ENCODE measurements around the gene ADSL.
A peak's percentile ranks its signal among the peaks of the same experiment; 100 is the strongest.

Gene ADSL

GRCh38 chr22:40320687-40321086 lies 25.6 kb upstream of the ADSL start:
- H3K27ac Mint-ChIP-seq = peak overlapping the region; percentile 22 to 57
- peaks cover 72% of the 10 kb centered on the region for H3K36me3 Mint-ChIP-seq (ENCODE audit: insufficient read depth)
- H3K4me1 Mint-ChIP-seq (ENCODE audit: low read depth in 2 of 2) = peaks cover 15 to 19% of the 10 kb centered on the region in 2 donors
- no peaks in the 10 kb centered on the region for H3K9me3 Mint-ChIP-seq
- ATAC-seq (replicated peaks) (no peak), DNase-seq (no peak)
- H3K27me3 Mint-ChIP-seq = no peaks in the 10 kb centered on the region
- no peak overlapping the region for H3K4me3 Mint-ChIP-seq

DNA sequence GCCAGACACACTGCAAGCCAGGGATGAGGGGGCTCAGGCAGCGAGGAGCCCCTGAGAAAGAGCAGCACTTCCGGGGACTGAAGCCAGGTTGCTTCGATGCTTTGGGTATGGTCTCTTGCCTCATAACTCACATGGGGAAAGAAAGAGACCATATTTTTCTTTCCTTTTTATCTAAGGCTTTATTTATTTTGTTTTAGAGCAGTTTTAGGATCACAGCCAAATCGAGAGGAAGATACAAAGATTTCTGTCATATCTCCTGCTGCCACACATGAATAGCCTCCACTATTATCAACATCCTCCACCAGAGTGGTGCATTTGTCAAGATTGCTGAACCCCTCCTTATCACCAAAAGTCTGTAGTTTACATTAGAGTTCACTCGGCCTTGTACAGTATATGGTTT lies 24.3 kb upstream of the ADSL start:
- H3K27me3 Mint-ChIP-seq = no peaks in the 10 kb centered on the region
- DNase-seq (no peak), ATAC-seq (replicated peaks) (no peak)
- peaks cover 59% of the 10 kb centered on the region for H3K36me3 Mint-ChIP-seq (ENCODE audit: insufficient read depth)
- H3K27ac Mint-ChIP-seq = peak overlapping the region; percentile 53 to 54
- no peak overlapping the region for H3K4me3 Mint-ChIP-seq
- H3K9me3 Mint-ChIP-seq = no peaks in the 10 kb centered on the region
- H3K4me1 Mint-ChIP-seq (ENCODE audit: low read depth in 2 of 2) = peaks cover 16 to 21% of the 10 kb centered on the region in 2 donors

DNA sequence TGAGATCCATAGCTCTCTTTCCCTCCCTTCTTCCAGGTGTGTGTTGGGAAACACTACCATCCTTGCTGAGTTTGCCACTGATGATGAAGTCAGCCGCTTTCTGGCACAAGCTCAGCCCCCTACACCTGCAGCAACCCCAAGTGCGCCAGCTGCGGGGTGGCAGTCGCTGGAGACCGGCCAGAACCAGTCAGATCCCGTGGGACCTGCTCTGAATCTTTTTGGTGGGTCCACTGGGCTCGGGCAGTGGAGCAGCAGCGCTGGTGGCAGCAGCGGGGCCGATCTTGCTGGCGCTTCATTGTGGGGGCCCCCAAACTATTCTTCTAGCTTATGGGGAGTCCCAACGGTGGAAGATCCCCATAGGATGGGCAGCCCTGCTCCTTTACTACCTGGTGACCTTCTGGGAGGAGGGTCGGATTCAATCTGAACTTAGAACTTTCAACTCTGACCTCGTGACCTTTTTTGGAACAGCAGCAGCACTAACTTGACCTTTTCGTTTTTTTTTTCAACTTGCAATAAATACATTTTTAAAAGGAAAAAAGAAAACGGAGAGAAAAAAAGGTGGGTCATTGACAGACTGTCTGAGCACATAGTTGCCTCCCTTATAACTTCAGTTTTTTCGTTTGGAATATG lies 23.4 kb upstream of the ADSL start:
- DNase-seq = no peak
- Mint-ChIP-seq H3K9me3 (no peaks in the 10 kb centered on the region), H3K27me3 (no peaks in the 10 kb centered on the region), H3K27ac (peak overlapping the region; percentile 53 to 89), H3K36me3 (ENCODE audit: insufficient read depth) (peaks cover 50% of the 10 kb centered on the region), H3K4me1 (ENCODE audit: low read depth in 2 of 2) (peaks cover 21 to 28% of the 10 kb centered on the region in 2 donors), H3K4me3 (peak overlapping the region in 1 of 2 donors; percentile 64)
- ATAC-seq (replicated peaks) = no peak

DNA sequence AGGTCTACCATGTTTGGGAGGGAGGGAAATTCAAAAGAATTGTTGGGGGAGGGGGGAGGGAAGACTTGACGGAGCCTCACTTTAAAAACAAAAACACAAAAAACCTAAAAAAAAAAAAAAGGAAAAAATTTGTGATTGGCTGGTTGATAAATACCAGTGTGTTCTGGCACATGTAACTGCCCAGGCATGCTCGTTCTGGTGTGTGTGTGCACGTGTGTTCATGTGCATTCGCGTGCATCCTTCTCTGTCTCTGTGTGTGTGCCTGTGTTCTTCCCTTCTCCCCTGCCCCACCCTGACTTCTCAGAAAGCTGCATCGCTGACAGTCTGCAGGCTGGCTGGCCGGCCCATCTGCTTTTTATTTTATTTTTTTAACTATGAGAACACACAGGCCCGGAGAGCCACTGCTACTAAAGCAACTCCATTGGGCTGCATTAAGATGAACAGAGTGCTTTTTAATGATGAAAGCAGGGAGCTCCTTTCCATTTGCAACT lies 22.6 kb upstream of the ADSL start:
- no peaks in the 10 kb centered on the region for H3K27me3 Mint-ChIP-seq
- H3K4me1 Mint-ChIP-seq (ENCODE audit: low read depth in 2 of 2) = peaks cover 24 to 36% of the 10 kb centered on the region in 2 donors
- peaks cover 44% of the 10 kb centered on the region for H3K36me3 Mint-ChIP-seq (ENCODE audit: insufficient read depth)
- no peaks in the 10 kb centered on the region for H3K9me3 Mint-ChIP-seq
- no peak for ATAC-seq (replicated peaks)
- DNase-seq = no peak
- H3K4me3 Mint-ChIP-seq = peak overlapping the region; percentile 64 to 68
- H3K27ac Mint-ChIP-seq = peak overlapping the region; percentile 89 to 91

- peak overlapping the region; percentile 89 to 91 for H3K27ac Mint-ChIP-seq
- DNase-seq (peak; percentile 26 to 44 (median 37)), ATAC-seq (replicated peaks) (peak; percentile 86)
- H3K27me3 Mint-ChIP-seq = no peaks in the 10 kb centered on the region
- H3K9me3 Mint-ChIP-seq = no peaks in the 10 kb centered on the region
- peaks cover 51% of the 10 kb centered on the region for H3K36me3 Mint-ChIP-seq (ENCODE audit: insufficient read depth)
- H3K4me3 Mint-ChIP-seq = peak overlapping the region; percentile 64 to 68
- H3K4me1 Mint-ChIP-seq (ENCODE audit: low read depth in 2 of 2) = peaks cover 24 to 36% of the 10 kb centered on the region in 2 donors
These were observed 21.6 kb upstream of the ADSL start for GRCh38 chr22:40324468-40325305.

DNA sequence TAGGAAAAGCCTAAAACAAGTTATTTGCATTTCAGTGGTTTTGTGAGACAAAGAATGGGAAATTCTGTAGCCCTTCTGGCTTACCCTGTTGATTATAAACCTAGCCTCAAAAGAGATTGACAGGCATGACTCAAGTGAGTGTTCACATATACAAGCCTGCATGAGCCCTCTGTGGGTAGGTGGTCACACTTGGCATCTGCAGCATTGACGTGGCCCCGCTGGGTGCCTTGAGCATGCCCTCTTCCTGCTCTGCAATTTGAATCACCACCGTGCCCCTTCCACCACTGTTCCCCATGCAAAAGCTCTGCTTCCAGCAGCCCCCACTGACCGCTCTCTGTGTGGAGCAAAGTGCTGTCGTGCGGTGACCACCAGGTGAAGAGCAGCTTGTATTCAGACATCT lies 21.0 kb upstream of the ADSL start:
- peaks cover 27 to 36% of the 10 kb centered on the region in 2 donors for H3K4me1 Mint-ChIP-seq (ENCODE audit: low read depth in 2 of 2)
- peak; percentile 32 to 33 (median 33) for DNase-seq
- H3K4me3 Mint-ChIP-seq = peak overlapping the region; percentile 64 to 68

DNA sequence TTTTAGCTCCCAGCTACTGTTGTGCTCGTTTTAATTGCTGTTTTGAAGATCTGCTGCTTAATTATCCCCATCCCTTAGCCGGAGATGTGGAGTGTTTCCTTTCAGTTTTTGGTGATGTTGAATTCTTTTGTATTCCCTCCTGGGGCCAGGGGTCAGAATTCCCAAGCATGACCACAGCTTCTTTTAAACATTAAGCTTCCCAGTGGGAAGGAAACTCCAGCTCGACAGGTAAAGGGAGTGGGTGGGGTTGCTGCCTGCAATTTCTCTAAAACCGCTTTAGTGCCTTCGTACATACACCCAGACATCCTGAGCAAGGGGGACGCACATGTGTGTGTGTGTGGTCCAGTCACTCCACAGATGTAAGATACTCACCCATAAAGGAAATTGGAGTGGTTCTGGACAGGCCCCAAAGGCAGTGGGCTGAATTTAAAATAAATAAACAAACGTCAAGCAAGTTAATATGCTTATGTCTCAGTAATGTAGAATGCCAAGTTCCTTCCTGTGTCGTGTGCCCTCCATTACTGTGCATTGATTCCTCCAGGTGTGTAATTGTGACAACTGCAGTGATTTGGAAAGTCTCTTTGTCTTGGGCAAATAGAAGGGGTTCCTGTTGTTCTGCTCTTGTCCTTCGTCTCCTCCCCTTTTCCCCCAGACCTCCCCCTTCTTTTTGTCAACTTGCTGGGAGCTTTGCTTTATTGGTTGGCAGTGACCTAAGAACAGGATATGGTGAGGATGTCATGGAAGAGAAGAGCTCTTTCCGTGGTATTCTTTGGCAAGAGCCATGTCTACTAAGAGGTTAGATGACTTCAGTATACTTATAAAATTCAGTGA lies 19.2 kb upstream of the ADSL start:
- DNase-seq = no peak
- ATAC-seq (replicated peaks) = no peak
- Mint-ChIP-seq H3K27ac (peak overlapping the region; percentile 74 to 75), H3K36me3 (ENCODE audit: insufficient read depth) (peaks cover 43% of the 10 kb centered on the region), H3K27me3 (no peaks in the 10 kb centered on the region), H3K9me3 (no peaks in the 10 kb centered on the region), H3K4me3 (no peak overlapping the region), H3K4me1 (ENCODE audit: low read depth in 2 of 2) (peaks cover 30 to 43% of the 10 kb centered on the region in 2 donors)

More for the DNA sequence above, 21.0 kb upstream of the ADSL start:
- Mint-ChIP-seq H3K36me3 (ENCODE audit: insufficient read depth) (peaks cover 53% of the 10 kb centered on the region), H3K27me3 (no peaks in the 10 kb centered on the region), H3K9me3 (no peaks in the 10 kb centered on the region), H3K27ac (peak overlapping the region; percentile 89 to 91)
- ATAC-seq (replicated peaks) = peak; percentile 68

DNA sequence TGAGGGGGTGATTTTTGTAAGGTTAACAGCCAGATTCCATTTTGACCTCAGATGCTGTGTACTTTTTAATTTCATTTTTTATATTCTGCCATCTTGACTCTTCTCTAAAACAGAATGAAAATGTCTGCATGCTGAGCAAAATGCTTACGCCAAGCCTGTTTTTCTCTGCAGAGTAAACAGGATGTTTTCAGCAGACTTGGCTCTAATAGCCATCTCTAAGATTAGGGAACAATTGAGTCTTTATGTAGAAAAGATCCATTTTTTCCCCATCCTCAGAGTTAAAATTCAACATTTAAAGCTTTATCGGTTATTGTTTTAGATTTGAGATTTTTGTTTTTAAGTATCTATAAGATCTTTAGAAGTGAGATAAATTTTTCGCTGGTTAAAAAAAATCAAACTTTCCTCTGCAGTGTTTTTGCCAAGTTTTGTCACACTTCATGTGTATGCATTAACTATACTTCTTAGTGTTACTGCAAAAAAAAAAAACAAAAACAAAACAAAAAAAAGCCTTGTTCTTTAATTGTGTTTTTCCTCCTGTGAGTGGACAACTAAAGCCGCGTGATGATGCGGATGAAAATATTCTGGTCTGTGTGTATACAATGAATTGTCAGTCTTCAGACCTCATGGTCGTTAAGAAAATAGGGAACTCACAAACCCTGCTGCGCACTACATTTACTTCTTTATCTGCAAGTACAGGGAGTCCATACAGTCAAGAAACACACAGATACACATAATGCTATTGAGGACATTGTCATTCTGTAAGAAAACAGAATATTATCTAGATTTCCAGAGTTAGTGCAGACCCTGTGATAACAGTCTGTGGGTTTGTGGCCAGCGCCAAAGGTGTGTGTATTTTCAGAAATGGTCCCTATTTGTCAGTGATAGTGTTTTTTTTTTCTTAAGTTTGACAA lies 17.5 kb upstream of the ADSL start:
- no peak for DNase-seq
- Mint-ChIP-seq H3K27ac (peak overlapping the region in 1 of 2 donors; percentile 75), H3K4me1 (ENCODE audit: low read depth in 2 of 2) (peaks cover 41 to 59% of the 10 kb centered on the region in 2 donors), H3K36me3 (ENCODE audit: insufficient read depth) (peaks cover 34% of the 10 kb centered on the region), H3K27me3 (no peaks in the 10 kb centered on the region), H3K4me3 (no peak overlapping the region), H3K9me3 (no peaks in the 10 kb centered on the region)
- no peak for ATAC-seq (replicated peaks)

GRCh38 chr22:40329466-40329865 lies 16.8 kb upstream of the ADSL start:
- H3K27me3 Mint-ChIP-seq = no peaks in the 10 kb centered on the region
- H3K4me3 Mint-ChIP-seq = no peak overlapping the region
- ATAC-seq (replicated peaks) (no peak), DNase-seq (no peak)
- H3K27ac Mint-ChIP-seq = peak overlapping the region in 1 of 2 donors; percentile 57
- peaks cover 43 to 60% of the 10 kb centered on the region in 2 donors for H3K4me1 Mint-ChIP-seq (ENCODE audit: low read depth in 2 of 2)
- no peaks in the 10 kb centered on the region for H3K9me3 Mint-ChIP-seq
- peaks cover 32% of the 10 kb centered on the region for H3K36me3 Mint-ChIP-seq (ENCODE audit: insufficient read depth)

DNA sequence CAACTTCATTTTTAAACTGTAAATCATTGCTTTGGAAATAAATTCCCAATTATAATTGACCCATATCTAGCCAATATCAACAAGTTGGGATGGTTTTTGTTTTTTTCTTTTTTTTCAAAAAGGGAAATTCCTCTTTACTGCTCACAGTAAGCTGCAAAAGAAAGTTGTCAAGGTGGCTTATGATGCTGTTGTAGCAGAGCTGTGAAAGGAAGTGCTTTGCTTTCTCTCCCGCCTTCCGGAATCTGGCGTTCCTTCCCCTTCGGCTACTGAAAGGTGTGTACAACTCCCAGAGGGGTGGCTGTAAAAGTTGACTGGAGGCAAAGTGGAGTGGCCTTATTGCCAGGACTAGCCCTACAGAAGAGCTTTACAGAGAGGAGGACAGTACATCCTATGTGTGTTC lies 16.2 kb upstream of the ADSL start:
- Mint-ChIP-seq H3K4me3 (no peak overlapping the region), H3K27ac (peak overlapping the region; percentile 57 to 75)

GRCh38 chr22:40330615-40331014 lies 15.7 kb upstream of the ADSL start:
- ATAC-seq (replicated peaks) (no peak), DNase-seq (no peak)
- Mint-ChIP-seq H3K4me3 (no peak overlapping the region), H3K9me3 (no peaks in the 10 kb centered on the region), H3K27me3 (no peaks in the 10 kb centered on the region), H3K36me3 (ENCODE audit: insufficient read depth) (peaks cover 28% of the 10 kb centered on the region), H3K4me1 (ENCODE audit: low read depth in 2 of 2) (peaks cover 38 to 57% of the 10 kb centered on the region in 2 donors), H3K27ac (peak overlapping the region; percentile 57 to 75)

More for the DNA sequence above, 16.2 kb upstream of the ADSL start:
- Mint-ChIP-seq H3K9me3 (no peaks in the 10 kb centered on the region), H3K4me1 (ENCODE audit: low read depth in 2 of 2) (peaks cover 43 to 60% of the 10 kb centered on the region in 2 donors), H3K36me3 (ENCODE audit: insufficient read depth) (peaks cover 28% of the 10 kb centered on the region), H3K27me3 (no peaks in the 10 kb centered on the region)
- DNase-seq = no peak
- no peak for ATAC-seq (replicated peaks)

DNA sequence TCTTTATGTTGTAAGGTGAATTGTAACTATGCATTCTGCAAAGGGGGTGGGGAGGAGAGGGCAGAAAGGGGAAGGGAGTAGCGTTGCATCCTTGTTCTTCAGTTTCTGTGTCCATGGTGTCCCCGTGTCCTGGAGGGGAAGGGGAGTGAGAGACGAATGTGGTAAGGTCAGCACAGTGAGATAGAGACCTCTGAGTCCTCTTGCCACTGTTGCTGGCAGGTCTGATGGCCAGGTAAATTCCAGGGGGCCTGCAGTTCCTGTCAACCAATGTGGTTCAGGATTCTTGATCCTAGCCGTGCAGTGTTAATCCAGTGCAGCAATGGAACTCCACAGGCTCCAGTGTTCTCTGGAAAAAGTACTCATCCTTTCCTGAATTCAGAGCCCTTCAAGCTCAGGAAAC lies 14.6 kb upstream of the ADSL start:
- Mint-ChIP-seq H3K9me3 (no peaks in the 10 kb centered on the region), H3K27me3 (no peaks in the 10 kb centered on the region), H3K4me1 (ENCODE audit: low read depth in 2 of 2) (peaks cover 44 to 65% of the 10 kb centered on the region in 2 donors), H3K36me3 (ENCODE audit: insufficient read depth) (peaks cover 28% of the 10 kb centered on the region), H3K27ac (peak overlapping the region; percentile 22 to 80), H3K4me3 (peak overlapping the region; percentile 34 to 62)
- ATAC-seq (replicated peaks) (no peak), DNase-seq (no peak)
